ELR (cell line): ENCODE measurements around the gene SYPL1.

Experiments
- DNase-seq: peaks from one replicate; pipeline ENCODE4 v3.0.0-alpha.2; 2015; ENCODE audit warnings: low read depth

Gene SYPL1

GRCh38 chr7:106050002-106050745, 61.9 kb downstream of the SYPL1 start:
- peak; percentile 51 for DNase-seq

GRCh38 chr7:106049139-106049752, 62.9 kb downstream of the SYPL1 start:
- no peak for DNase-seq

GRCh38 chr7:106048706-106049020, 63.4 kb downstream of the SYPL1 start:
- no peak for DNase-seq

GRCh38 chr7:106047818-106048705, 64.0 kb downstream of the SYPL1 start:
- no peak for DNase-seq

GRCh38 chr7:106047184-106047583, 64.9 kb downstream of the SYPL1 start:
- no peak for DNase-seq

- DNase-seq = no peak
Measured at GRCh38 chr7:106045586-106045985, 66.5 kb downstream of the SYPL1 start.

- no peak for DNase-seq
Measured at GRCh38 chr7:106045139-106045538, 67.0 kb downstream of the SYPL1 start.

- no peak for DNase-seq
Measured at GRCh38 chr7:106042196-106042611, 69.9 kb downstream of the SYPL1 start.

- peak; percentile 73 for DNase-seq
Measured at GRCh38 chr7:106041140-106041717, 70.9 kb downstream of the SYPL1 start.
